Spleen (tissue), 7 donors: Measurements from ENCODE around the gene PIK3C2A.

Source experiments
- CTCF ChIP-seq, 11 experiments: fragments of 200-600 bp in 7 of 11; fragments of 450-650 bp in 4 of 11; sonication (generic) in 4 of 11; IDR thresholded peaks in 8 of 11; conservative IDR thresholded peaks in 3 of 11; 1 replicate in 7 of 11; 2 replicates in 4 of 11; pipeline versions ENCODE4 v1.4.0 to v1.8.0; 2016 to 2021; ENCODE audit warnings: antibody characterized with exemption in 11 of 11, inconsistent platforms in 4 of 11, mild to moderate bottlenecking in 1 of 11
- POLR2A ChIP-seq, 3 donors: fragments of 450-650 bp; IDR thresholded peaks; one replicate each; pipeline ENCODE4 v1.5.1; 2017; ENCODE audit warnings: antibody characterized with exemption in 3 of 3, mild to moderate bottlenecking in 1 of 3
- POLR2AphosphoS5 ChIP-seq, 3 donors: sonication (generic); formaldehyde crosslinking; IDR thresholded peaks; one replicate each; pipeline ENCODE4 v1.5.1; 2017; ENCODE audit warnings: antibody characterized with exemption in 3 of 3
- donor health status: DM: no; HTN: no; CAD: no; lungs with moderate emphysema.
- donor health status: DM: no; HTN: no; CAD: no.
- donor health status: DM: no; HTN: no; CAD: no.

GRCh38 chr11:17257196-17257595, 49.4 kb upstream of the PIK3C2A start:
- TF ChIP-seq CTCF (IDR thresholded peaks at IDR 0.05 in 8 of 11, conservative IDR thresholded peaks at IDR 0.05 in 3 of 11) (no peak), POLR2AphosphoS5 (IDR thresholded peaks at IDR 0.05) (no peak), POLR2A (IDR thresholded peaks at IDR 0.05) (no peak)
